Hematopoietic multipotent progenitor cell treated with erythropoietin and hydrocortisone succinate and interleukin-3 and kit ligand, for 17 days (in vitro differentiated cells): Measurements from ENCODE around the gene SERPINI1.
"Not testable (repeated sequence)": the region's sequence is repeated elsewhere in the genome, so short reads cannot be mapped to it uniquely, and the experiment has no call there.

Experiments used
- DNase-seq: peaks from one replicate; pipeline ENCODE4 v3.0.0-alpha.2; 2015; ENCODE audit warnings: low spot score

SERPINI1 gene

GRCh38 chr3:167787440-167787839 lies 51.9 kb downstream of the SERPINI1 start:
- DNase-seq = no peak

GRCh38 chr3:167798443-167798842 lies 62.9 kb downstream of the SERPINI1 start:
- no peak for DNase-seq

- DNase-seq = no peak
Observed at GRCh38 chr3:167808910-167809309, 73.4 kb downstream of the SERPINI1 start.

- no peak for DNase-seq
Observed at GRCh38 chr3:167810236-167810635, 74.7 kb downstream of the SERPINI1 start.

GRCh38 chr3:167811031-167811430 lies 75.5 kb downstream of the SERPINI1 start:
- DNase-seq = no peak

- no peak for DNase-seq
Observed at GRCh38 chr3:167813169-167814123, 77.9 kb downstream of the SERPINI1 start.

GRCh38 chr3:167814441-167814951 lies 79.0 kb downstream of the SERPINI1 start:
- DNase-seq = no peak

GRCh38 chr3:167816953-167817352 lies 81.4 kb downstream of the SERPINI1 start:
- DNase-seq = no peak

- no peak for DNase-seq
Observed at GRCh38 chr3:167820102-167820865, 84.8 kb downstream of the SERPINI1 start.

- no peak for DNase-seq
Observed at GRCh38 chr3:167821248-167821805, 85.8 kb downstream of the SERPINI1 start.

GRCh38 chr3:167823738-167824137 lies 88.2 kb downstream of the SERPINI1 start:
- DNase-seq = no peak

GRCh38 chr3:167827588-167827987 lies 92.1 kb downstream of the SERPINI1 start:
- not testable (repeated sequence) for DNase-seq

GRCh38 chr3:167829071-167829470 lies 93.5 kb downstream of the SERPINI1 start:
- no peak for DNase-seq

- no peak for DNase-seq
Observed at GRCh38 chr3:167830007-167830406, 94.5 kb downstream of the SERPINI1 start.

- no peak for DNase-seq
Observed at GRCh38 chr3:167835359-167835758, 99.8 kb downstream of the SERPINI1 start.

GRCh38 chr3:167835953-167836352 lies 100.4 kb downstream of the SERPINI1 start:
- no peak for DNase-seq

GRCh38 chr3:167837466-167837865 lies 101.9 kb downstream of the SERPINI1 start:
- DNase-seq = no peak

GRCh38 chr3:167839460-167840134 lies 104.1 kb downstream of the SERPINI1 start:
- DNase-seq = no peak

- DNase-seq = no peak
Observed at GRCh38 chr3:167840247-167840646, 104.7 kb downstream of the SERPINI1 start.

- no peak for DNase-seq
Observed at GRCh38 chr3:167843481-167843880, 108.0 kb downstream of the SERPINI1 start.

GRCh38 chr3:167843886-167844285 lies 108.4 kb downstream of the SERPINI1 start:
- DNase-seq = no peak

- DNase-seq = no peak
Observed at GRCh38 chr3:167844528-167844927, 109.0 kb downstream of the SERPINI1 start.
